Measurements from ENCODE around the gene SCOC. TPM values are rescaled to one million over a fixed set of nuclear protein-coding genes. Genes with fewer than 3 reads are reported as not detected.

Gene SCOC
- polyA plus RNA-seq, 1 experiment: 62.4 TPM

DNA sequence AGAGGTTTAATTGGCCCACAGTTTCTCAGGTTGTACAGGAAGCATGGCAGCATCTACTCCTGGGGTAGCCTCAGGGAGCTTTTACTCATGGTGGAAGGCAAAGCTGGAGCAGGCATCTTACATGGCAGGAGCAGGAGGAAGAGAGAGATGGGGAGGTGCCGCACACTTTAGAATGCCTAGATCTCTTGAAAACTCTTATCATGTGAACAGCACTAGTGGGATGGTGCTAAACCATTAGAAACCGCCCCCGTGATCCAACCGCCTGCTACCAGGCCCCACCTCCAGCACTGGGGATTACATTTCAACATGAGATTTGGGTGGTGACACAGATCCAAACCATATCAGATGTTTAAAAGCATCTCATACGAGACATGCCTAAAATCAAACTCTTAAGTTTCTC, 41.6 kb upstream of the SCOC start:
- ChIA-PET CTCF (interaction anchor here (0.6 to 3.2 kb wide), 6 partner anchors 9 to 413 kb away, joined by 3 to 36 read pairs (median 7); partner anchors contain the start of gene UCP1), POLR2A (no interaction called here)
- no peaks in the 10 kb centered on the region for H3K27me3 ChIP-seq (ENCODE audit: control insufficient read depth, insufficient read depth, low read length)
- no peak for DNase-seq (ENCODE audit: low read depth, low spot score)
- no peak overlapping the region for H3K27ac ChIP-seq (ENCODE audit: low read depth, low read length)
- no peaks in the 10 kb centered on the region for H3K9me3 ChIP-seq (ENCODE audit: control insufficient read depth, insufficient read depth, low read length)
- no peak overlapping the region for H3K4me3 ChIP-seq (ENCODE audit: low read depth, low read length)
- TF ChIP-seq CTCF (IDR thresholded peaks at IDR 0.05; ENCODE audit: low read depth, low read length): no peak

DNA sequence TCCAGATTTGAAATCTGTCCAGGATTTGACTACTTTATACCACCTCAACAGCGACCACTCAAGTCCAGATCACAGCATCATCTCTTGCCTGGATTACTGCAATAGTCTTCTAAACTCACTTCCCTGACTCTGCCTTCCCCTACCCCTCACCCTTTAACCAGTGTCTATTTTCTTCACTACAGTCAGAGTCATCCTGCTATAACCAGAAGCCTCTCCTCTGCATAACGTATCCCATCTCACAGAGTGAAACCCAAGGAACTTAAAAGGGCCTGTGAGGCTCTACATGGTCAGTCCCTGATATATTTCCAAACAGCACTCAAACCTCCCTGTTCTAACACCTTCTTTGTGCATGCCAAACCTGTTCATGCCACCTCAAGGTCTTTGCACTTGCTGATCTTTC, 40.7 kb upstream of the SCOC start:
- Histone ChIP-seq H3K27me3 (ENCODE audit: control insufficient read depth, insufficient read depth, low read length) (no peaks in the 10 kb centered on the region), H3K9me3 (ENCODE audit: control insufficient read depth, insufficient read depth, low read length) (no peaks in the 10 kb centered on the region), H3K27ac (ENCODE audit: low read depth, low read length) (no peak overlapping the region), H3K4me3 (ENCODE audit: low read depth, low read length) (no peak overlapping the region)
- no peak for DNase-seq (ENCODE audit: low read depth, low spot score)
- ChIA-PET POLR2A (interaction anchor here (0.6 kb wide), 1 partner anchor 41 kb away, joined by 8 read pairs; no protein-coding TSS in a partner anchor), CTCF (interaction anchor here (1.0 to 3.2 kb wide), 2 partner anchors 28 to 277 kb away, joined by 5 to 36 read pairs; no protein-coding TSS in a partner anchor)
- no peak for TF ChIP-seq CTCF (IDR thresholded peaks at IDR 0.05; ENCODE audit: low read depth, low read length)

GRCh38 chr4:140333523-140333922, 39.9 kb upstream of the SCOC start:
- DNase-seq (ENCODE audit: low read depth, low spot score): no peak
- H3K4me3 ChIP-seq (ENCODE audit: low read depth, low read length): no peak overlapping the region
- no peaks in the 10 kb centered on the region for H3K9me3 ChIP-seq (ENCODE audit: control insufficient read depth, insufficient read depth, low read length)
- no peak for TF ChIP-seq CTCF (IDR thresholded peaks at IDR 0.05; ENCODE audit: low read depth, low read length)
- H3K27ac ChIP-seq (ENCODE audit: low read depth, low read length): no peak overlapping the region
- POLR2A ChIA-PET: no interaction called here
- no peaks in the 10 kb centered on the region for H3K27me3 ChIP-seq (ENCODE audit: control insufficient read depth, insufficient read depth, low read length)
- CTCF ChIA-PET: interaction anchor here (1.2 kb wide), 1 partner anchor 27 kb away, joined by 5 read pairs; no protein-coding TSS in a partner anchor

DNA sequence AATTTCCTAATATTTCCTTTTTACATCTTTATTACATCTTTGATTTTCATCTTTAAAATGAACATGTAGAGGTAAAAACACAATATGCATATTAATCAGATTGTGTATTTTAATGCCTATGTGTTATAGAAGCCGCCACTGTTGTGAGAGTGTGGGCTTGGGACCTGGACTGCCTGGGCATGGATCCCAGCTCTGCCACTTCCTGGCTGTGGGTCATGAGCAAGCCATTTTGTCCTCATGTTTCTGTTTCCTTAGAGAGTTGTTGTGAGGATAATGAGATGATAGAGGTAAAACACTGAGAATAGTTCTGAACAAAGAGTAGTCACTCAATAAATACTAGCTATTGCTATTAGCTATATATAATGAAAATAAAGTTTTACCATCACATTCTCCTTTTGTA, 38.4 kb upstream of the SCOC start:
- ChIA-PET POLR2A (no interaction called here), CTCF (interaction anchor here (0.9 to 1.3 kb wide), 2 partner anchors 9 to 25 kb away, joined by 5 read pairs; no protein-coding TSS in a partner anchor)
- H3K27ac ChIP-seq (ENCODE audit: low read depth, low read length): no peak overlapping the region
- no peaks in the 10 kb centered on the region for H3K9me3 ChIP-seq (ENCODE audit: control insufficient read depth, insufficient read depth, low read length)
- TF ChIP-seq CTCF (IDR thresholded peaks at IDR 0.05; ENCODE audit: low read depth, low read length): no peak
- H3K4me3 ChIP-seq (ENCODE audit: low read depth, low read length): no peak overlapping the region
- H3K27me3 ChIP-seq (ENCODE audit: control insufficient read depth, insufficient read depth, low read length): no peaks in the 10 kb centered on the region
- DNase-seq (ENCODE audit: low read depth, low spot score): no peak

- H3K4me3 ChIP-seq (ENCODE audit: low read depth, low read length): no peak overlapping the region
- CTCF ChIA-PET: no interaction called here
- no peak for TF ChIP-seq CTCF (IDR thresholded peaks at IDR 0.05; ENCODE audit: low read depth, low read length)
- POLR2A ChIA-PET: no interaction called here
- no peak for DNase-seq (ENCODE audit: low read depth, low spot score)
- no peak overlapping the region for H3K27ac ChIP-seq (ENCODE audit: low read depth, low read length)
- H3K27me3 ChIP-seq (ENCODE audit: control insufficient read depth, insufficient read depth, low read length): peaks cover 2% of the 10 kb centered on the region
- no peaks in the 10 kb centered on the region for H3K9me3 ChIP-seq (ENCODE audit: control insufficient read depth, insufficient read depth, low read length)
Observed at GRCh38 chr4:140336730-140337129, 36.7 kb upstream of the SCOC start.
